Sigmoid colon (tissue), 3 donors: ENCODE data around the gene RNF180.
"Not testable (repeated sequence)": the region's sequence is repeated elsewhere in the genome, so short reads cannot be mapped to it uniquely, and the experiment has no call there.

Source experiments
- CTCF ChIP-seq, 4 experiments: fragments of 450-650 bp in 3 of 4; fragments of 200-600 bp in 1 of 4; IDR thresholded peaks; one replicate each; pipeline ENCODE4 v1.5.1; 2016 to 2019; ENCODE audit warnings: antibody characterized with exemption in 4 of 4, mild to moderate bottlenecking in 3 of 4, moderate library complexity in 2 of 4
- POLR2A ChIP-seq, 2 donors: fragments of 450-650 bp; IDR thresholded peaks; one replicate each; pipeline ENCODE4 v1.6.1; 2016; ENCODE audit warnings: antibody characterized with exemption in 2 of 2, mild to moderate bottlenecking in 2 of 2, moderate library complexity in 2 of 2

GRCh38 chr5:64288496-64288895 is 122.9 kb downstream of the RNF180 start:
- not testable (repeated sequence) for TF ChIP-seq CTCF, POLR2A (IDR thresholded peaks at IDR 0.05)
